Cardiac muscle cell (in vitro differentiated cells and primary cell): ENCODE measurements around the gene CC2D1A. TPM values are rescaled to one million over a fixed set of nuclear protein-coding genes. Genes with fewer than 3 reads are reported as not detected.
A peak's percentile ranks its signal among the peaks of the same experiment; 100 is the strongest.

ENCODE experiments used
- DNase-seq, 2 donors: peaks; one replicate each; pipeline versions ENCODE4 v3.0.0 to v3.0.0-alpha.2; 2010 to 2017; ENCODE audit warnings: low read depth in 1 of 2, low spot score in 1 of 2
- H3K27ac ChIP-seq: fragments of 200-600 bp; sonication (generic); 2 replicates; pipeline ENCODE4 v1.5.1; 2016
- H3K27me3 ChIP-seq: fragments of 200-600 bp; sonication (generic); 2 replicates; pipeline ENCODE4 v1.6.0; 2016; ENCODE audit warnings: control low read depth
- H3K36me3 ChIP-seq: fragments of 200-600 bp; sonication (generic); 2 replicates; pipeline ENCODE4 v1.5.1; 2016; ENCODE audit warnings: control low read depth
- H3K4me1 ChIP-seq: fragments of 200-600 bp; sonication (generic); 2 replicates; pipeline ENCODE4 v1.8.1; 2017; ENCODE audit warnings: low read depth, mild to moderate bottlenecking, mixed run types
- H3K4me3 ChIP-seq: fragments of 200-600 bp; sonication (generic); 2 replicates; pipeline ENCODE4 v1.5.1; 2016; ENCODE audit warnings: mild to moderate bottlenecking
- H3K9me3 ChIP-seq: fragments of 200-600 bp; sonication (generic); 2 replicates; pipeline ENCODE4 v1.5.1; 2017; ENCODE audit warnings: low read depth, mild to moderate bottlenecking, control low read depth
- polyA plus RNA-seq: library from polyadenylated mRNA; unstranded; fragments of >200 nt; fragmentation: Nextera tagmentation; extraction: Ambion mirVana; gene quantifications from 2 replicates; pipeline ENCODE4 v1.2.1, GENCODE V29; 2016
- total RNA-seq: library from RNA; depleted of rRNA; stranded (reverse); fragments of >200 nt; gene quantifications from 2 replicates; pipeline ENCODE4 v1.2.3, GENCODE V29; 2016
- TF ChIP-seq, protein P1 (sequence below): IDR thresholded peaks from 2 replicates; pipeline ENCODE4 v1.5.1; 2012; ENCODE audit warnings: low read depth, mild to moderate bottlenecking, low read length

CC2D1A gene
- total and polyA plus RNA-seq, 2 experiments from 2014 or later, result 42.5 to 46.6 TPM

- Histone ChIP-seq H3K4me1 (peaks cover 4% of the 10 kb centered on the region), H3K27me3 (peaks cover 8% of the 10 kb centered on the region), H3K4me3 (no peak overlapping the region), H3K27ac (peak overlapping the region; percentile 41), H3K9me3 (no peaks in the 10 kb centered on the region), H3K36me3 (no peaks in the 10 kb centered on the region)
- TF ChIP-seq, protein P1, sequence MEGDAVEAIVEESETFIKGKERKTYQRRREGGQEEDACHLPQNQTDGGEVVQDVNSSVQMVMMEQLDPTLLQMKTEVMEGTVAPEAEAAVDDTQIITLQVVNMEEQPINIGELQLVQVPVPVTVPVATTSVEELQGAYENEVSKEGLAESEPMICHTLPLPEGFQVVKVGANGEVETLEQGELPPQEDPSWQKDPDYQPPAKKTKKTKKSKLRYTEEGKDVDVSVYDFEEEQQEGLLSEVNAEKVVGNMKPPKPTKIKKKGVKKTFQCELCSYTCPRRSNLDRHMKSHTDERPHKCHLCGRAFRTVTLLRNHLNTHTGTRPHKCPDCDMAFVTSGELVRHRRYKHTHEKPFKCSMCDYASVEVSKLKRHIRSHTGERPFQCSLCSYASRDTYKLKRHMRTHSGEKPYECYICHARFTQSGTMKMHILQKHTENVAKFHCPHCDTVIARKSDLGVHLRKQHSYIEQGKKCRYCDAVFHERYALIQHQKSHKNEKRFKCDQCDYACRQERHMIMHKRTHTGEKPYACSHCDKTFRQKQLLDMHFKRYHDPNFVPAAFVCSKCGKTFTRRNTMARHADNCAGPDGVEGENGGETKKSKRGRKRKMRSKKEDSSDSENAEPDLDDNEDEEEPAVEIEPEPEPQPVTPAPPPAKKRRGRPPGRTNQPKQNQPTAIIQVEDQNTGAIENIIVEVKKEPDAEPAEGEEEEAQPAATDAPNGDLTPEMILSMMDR, result peak; percentile 80
- peak; percentile 85 to 96 for DNase-seq
Measured at GRCh38 chr19:13861714-13862531, 44.1 kb upstream of the CC2D1A start.

DNA sequence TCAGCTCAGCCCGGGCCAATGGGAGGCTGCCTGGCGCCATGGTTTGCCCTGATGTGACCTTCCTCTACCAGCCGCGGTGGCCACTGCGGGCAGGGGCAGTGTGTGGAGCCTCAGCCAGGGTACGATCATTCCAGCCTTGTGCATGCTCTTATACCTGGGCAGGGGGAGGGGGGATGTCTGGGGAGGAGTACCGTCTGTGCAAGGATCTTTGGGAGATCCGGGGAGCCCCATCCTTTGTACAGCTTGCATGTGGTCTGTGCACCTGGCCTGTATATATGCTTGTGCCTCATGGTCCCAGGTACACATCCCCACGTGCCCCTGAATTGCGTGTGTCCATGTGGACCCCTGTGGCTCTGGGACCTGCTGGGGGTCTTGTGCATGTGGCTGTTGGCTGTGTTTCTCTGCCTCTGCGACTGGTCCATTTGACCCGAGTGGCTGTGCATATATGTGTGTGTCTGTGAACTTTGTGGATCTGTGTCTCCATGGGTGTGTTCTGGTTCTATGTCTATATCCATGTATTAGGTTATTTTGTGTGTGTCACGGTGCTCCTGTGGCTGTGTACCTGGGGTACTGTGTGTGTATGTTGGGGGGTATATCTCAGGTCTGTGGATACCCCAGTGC, 41.8 kb upstream of the CC2D1A start:
- peaks cover 4% of the 10 kb centered on the region for H3K4me1 ChIP-seq
- no peak overlapping the region for H3K4me3 ChIP-seq
- peaks cover 28% of the 10 kb centered on the region for H3K27me3 ChIP-seq
- DNase-seq, result no peak
- TF ChIP-seq, protein P1, result no peak
- no peaks in the 10 kb centered on the region for H3K36me3 ChIP-seq
- H3K9me3 ChIP-seq, result no peaks in the 10 kb centered on the region
- no peak overlapping the region for H3K27ac ChIP-seq

GRCh38 chr19:13864667-13865570, 41.1 kb upstream of the CC2D1A start:
- peaks cover 4% of the 10 kb centered on the region for H3K4me1 ChIP-seq
- DNase-seq, result peak in 1 of 2 donors; percentile 36
- TF ChIP-seq, protein P1, result no peak
- H3K27ac ChIP-seq, result no peak overlapping the region
- no peaks in the 10 kb centered on the region for H3K9me3 ChIP-seq
- H3K27me3 ChIP-seq, result peaks cover 28% of the 10 kb centered on the region
- peak overlapping the region; percentile 96 for H3K4me3 ChIP-seq
- no peaks in the 10 kb centered on the region for H3K36me3 ChIP-seq

- Histone ChIP-seq H3K27me3 (peaks cover 28% of the 10 kb centered on the region), H3K4me1 (peaks cover 4% of the 10 kb centered on the region), H3K9me3 (no peaks in the 10 kb centered on the region), H3K27ac (no peak overlapping the region), H3K36me3 (no peaks in the 10 kb centered on the region), H3K4me3 (peak overlapping the region; percentile 96)
- TF ChIP-seq, protein P1, result no peak
- peak; percentile 10 to 39 for DNase-seq
Measured at GRCh38 chr19:13865571-13866462, 40.2 kb upstream of the CC2D1A start.
